ENCODE measurements around the gene DGKB.

DNA sequence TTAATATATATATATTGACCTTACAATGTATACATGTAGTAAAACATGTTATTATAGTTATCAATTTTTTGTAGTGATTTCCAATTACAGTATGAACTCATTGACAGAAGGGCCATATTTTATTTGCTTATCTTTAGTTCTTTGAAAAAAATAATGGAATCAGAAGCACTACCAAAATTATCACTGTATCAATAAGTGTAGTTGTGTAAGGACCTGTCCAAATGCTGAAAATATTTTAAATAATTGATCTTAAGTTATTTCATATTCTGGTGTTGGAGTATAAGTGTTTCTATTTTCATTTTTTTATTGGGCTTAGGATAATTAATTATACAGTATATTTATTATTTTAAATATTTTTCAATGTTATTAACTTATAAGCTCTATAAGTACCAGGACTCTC, 8.5 kb upstream of the DGKB start:
- TF ChIP-seq CTCF (IDR thresholded peaks at IDR 0.05) (no peak), POLR2AphosphoS5 (IDR thresholded peaks at IDR 0.05) (no peak), EP300 (IDR thresholded peaks at IDR 0.05) (no peak), POLR2A (IDR thresholded peaks at IDR 0.05) (no peak)

Data from stomach (tissue), 4 donors.